Mucosa of descending colon (tissue), 3 donors: Measurements from ENCODE around the gene UBXN10. TPM values are rescaled to one million over a fixed set of nuclear protein-coding genes. Genes with fewer than 3 reads are reported as not detected.

Source experiments
- ATAC-seq: fragments of 200-7000 bp; cut with Tn5 transposase; one replicate; pipeline ENCODE4 v1.9.1; 2020; ENCODE audit warnings: mild to moderate bottlenecking, moderate library complexity
- DNase-seq, 3 donors: peaks; one replicate each; pipeline ENCODE4 v3.0.0-alpha.2; 2020
- H3K36me3 ChIP-seq: fragments of 200-600 bp; one replicate; pipeline ENCODE4 v1.8.0; 2021; ENCODE audit warnings: low read depth, mild to moderate bottlenecking
- H3K4me1 ChIP-seq: fragments of 200-600 bp; one replicate; pipeline ENCODE4 v1.8.0; 2021; ENCODE audit warnings: low read depth, mild to moderate bottlenecking
- H3K4me3 ChIP-seq: fragments of 200-600 bp; one replicate; pipeline ENCODE4 v1.8.0; 2021; ENCODE audit warnings: mild to moderate bottlenecking
- H3K9me3 ChIP-seq: fragments of 200-600 bp; one replicate; pipeline ENCODE4 v1.8.0; 2021; ENCODE audit warnings: mild to moderate bottlenecking
- intact Hi-C, 2 donors: fragments of 100-400 bp; cut with DNase I in 1 of 2; cut with micrococcal nuclease in 1 of 2; formaldehyde crosslinking; loops; one replicate each; pipeline versions ENCODE4 v1.11.0 to v1.11.1; 2022; cut with DNase I, micrococcal nuclease
- total RNA-seq, 3 donors: library from RNA; stranded (reverse); fragmentation: NEBNext Ultra II Directional in 2 of 3; extraction: Animal tissue kit (Norgen Biotek cat#: 25700) in 2 of 3; gene quantifications; one replicate each; pipeline versions ENCODE4 v1.2.1 to v1.2.4, GENCODE V29; 2021 to 2023
- TF ChIP-seq, protein P1 (sequence below): fragments of 200-600 bp; IDR thresholded peaks from one replicate; pipeline ENCODE4 v1.8.0; 2022; ENCODE audit warnings: antibody characterized with exemption, mild to moderate bottlenecking
- donor health status: DM: no; HTN: no; CAD: no; lungs with moderate emphysema.
- donor health status: DM: no; HTN: no; CAD: no.
- donor health status: DM: no; HTN: yes; CAD: no.

UBXN10 gene
- total RNA-seq, 3 donors from 2014 or later, result 5.8 to 15.5 (median 5.8) TPM

DNA sequence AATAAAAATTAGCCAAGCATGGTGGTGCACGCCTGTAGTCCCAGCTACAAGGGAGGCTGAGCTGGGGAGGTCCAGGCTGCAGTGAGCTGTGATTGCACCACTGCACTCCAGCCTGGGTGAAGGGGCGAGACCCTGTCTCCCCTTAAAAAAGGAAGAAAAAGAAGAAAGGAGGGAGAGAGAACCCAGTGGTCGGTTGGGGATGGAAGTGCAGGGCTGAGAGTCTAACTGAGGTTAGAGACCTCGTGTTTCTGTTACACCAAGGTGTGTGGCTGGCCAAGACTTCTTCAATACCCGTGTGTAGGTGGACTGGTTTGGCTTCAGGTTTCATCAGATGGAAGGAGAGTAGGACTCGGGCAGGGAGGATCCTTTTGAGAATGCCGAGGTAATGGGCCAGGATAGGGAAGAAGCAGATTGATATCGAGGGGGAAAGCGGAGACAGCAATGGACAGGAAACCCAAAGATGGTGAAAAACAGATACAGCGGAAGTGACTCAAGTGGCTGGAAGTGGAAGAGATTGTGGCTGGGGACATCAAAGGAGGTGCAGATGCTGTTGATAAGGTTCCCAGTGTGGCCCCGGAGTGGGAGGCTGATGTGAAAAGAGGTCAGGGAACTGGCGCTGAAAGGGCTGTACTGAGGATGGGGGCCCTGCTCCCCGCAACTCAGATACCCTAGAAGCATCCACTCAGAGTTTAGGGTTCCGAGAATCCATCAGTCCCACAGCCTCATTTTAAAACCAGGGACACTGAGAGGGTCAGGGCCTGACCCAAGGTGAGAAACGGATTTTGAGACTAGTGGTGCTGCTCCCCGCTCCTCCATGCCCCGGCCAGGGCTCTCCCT, 681 bp upstream of the UBXN10 start:
- no peak for ATAC-seq
- H3K4me3 ChIP-seq, result peak overlapping the region; percentile 14

DNA sequence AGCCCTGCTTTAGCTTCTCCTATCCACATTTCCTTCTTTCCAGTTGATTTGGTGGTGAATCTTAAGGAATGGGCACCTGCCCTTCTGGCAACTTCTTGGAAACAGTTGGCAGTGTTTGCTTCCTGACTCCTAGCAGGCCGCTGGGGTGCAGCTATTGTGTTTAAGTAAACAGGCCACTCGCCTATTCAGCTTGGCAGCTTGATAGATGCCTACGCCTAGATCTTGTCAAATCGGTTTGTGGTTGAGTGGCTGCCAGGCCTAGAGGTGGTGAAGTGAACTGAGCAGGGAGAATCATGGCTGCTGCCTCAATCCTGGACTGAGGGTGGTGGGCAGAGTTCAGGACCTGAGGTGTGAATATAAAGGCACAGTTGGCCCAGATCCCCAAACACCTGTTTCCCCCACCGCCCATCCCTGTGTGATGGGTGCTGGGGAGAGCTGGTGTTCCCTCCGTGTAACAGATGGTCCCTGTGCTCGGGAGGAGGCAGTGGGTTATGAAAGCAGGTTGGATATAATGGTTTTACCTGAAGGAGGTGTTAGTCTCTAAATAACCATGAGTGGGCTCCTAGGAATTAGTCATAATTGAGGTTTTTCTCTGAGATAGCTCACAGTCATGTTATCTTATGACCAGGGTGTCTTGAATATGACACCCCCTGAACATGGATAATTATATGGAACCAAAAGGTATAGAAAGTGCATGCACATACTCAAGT, 1.4 kb downstream of the UBXN10 start:
- H3K4me3 ChIP-seq, result no peak overlapping the region
- H3K9me3 ChIP-seq, result no peaks in the 10 kb centered on the region
- DNase-seq, result peak; percentile 73 to 85 (median 75)
- no peaks in the 10 kb centered on the region for H3K36me3 ChIP-seq
- TF ChIP-seq, protein P1, sequence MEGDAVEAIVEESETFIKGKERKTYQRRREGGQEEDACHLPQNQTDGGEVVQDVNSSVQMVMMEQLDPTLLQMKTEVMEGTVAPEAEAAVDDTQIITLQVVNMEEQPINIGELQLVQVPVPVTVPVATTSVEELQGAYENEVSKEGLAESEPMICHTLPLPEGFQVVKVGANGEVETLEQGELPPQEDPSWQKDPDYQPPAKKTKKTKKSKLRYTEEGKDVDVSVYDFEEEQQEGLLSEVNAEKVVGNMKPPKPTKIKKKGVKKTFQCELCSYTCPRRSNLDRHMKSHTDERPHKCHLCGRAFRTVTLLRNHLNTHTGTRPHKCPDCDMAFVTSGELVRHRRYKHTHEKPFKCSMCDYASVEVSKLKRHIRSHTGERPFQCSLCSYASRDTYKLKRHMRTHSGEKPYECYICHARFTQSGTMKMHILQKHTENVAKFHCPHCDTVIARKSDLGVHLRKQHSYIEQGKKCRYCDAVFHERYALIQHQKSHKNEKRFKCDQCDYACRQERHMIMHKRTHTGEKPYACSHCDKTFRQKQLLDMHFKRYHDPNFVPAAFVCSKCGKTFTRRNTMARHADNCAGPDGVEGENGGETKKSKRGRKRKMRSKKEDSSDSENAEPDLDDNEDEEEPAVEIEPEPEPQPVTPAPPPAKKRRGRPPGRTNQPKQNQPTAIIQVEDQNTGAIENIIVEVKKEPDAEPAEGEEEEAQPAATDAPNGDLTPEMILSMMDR, result no peak
- intact Hi-C loops, result no loop called here
- ATAC-seq, result peak; percentile 71
- peaks cover 22% of the 10 kb centered on the region for H3K4me1 ChIP-seq

More for the DNA sequence above, 681 bp upstream of the UBXN10 start:
- DNase-seq, result peak in 1 of 3 donors; percentile 29
- H3K9me3 ChIP-seq, result no peaks in the 10 kb centered on the region
- TF ChIP-seq, protein P1, result no peak
- peaks cover 22% of the 10 kb centered on the region for H3K4me1 ChIP-seq
- intact Hi-C loops, result no loop called here
- H3K36me3 ChIP-seq, result no peaks in the 10 kb centered on the region

DNA sequence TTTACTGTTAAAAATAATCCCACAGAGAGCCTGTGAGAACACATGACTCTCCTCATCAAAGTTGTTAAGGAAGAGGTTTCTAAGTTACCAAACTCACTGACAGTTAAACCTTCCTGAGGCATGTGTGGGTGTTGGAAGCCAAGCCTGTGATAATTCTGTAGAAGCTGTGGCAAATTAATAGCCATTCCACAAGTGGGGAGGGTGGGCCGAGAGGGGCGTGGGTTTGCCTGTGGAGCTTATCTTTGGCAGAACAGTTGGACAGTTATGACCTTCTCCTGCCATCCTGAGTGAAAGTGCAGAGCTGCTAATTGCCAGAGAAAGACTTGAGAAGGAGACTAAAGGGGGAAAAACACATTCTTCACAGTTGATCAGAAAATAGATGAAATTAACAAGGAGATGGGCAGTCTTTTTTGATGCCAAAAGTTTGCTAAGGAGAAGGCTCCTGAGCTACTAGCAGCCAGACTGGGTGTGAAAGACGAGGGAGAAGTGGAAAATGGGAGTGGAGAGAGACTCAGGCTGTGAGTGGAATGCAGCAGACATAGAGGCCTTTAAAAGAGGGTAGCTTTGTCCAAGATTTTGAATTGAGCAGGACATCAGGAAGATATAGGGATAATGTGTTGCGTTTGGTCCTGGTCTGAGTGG, 2.0 kb downstream of the UBXN10 start:
- H3K4me3 ChIP-seq, result no peak overlapping the region
- no peaks in the 10 kb centered on the region for H3K36me3 ChIP-seq
- ATAC-seq (no peak), DNase-seq (peak in 1 of 3 donors; percentile 6)
- TF ChIP-seq, protein P1, result no peak
- peaks cover 22% of the 10 kb centered on the region for H3K4me1 ChIP-seq
- no peaks in the 10 kb centered on the region for H3K9me3 ChIP-seq
- intact Hi-C loops, result no loop called here

DNA sequence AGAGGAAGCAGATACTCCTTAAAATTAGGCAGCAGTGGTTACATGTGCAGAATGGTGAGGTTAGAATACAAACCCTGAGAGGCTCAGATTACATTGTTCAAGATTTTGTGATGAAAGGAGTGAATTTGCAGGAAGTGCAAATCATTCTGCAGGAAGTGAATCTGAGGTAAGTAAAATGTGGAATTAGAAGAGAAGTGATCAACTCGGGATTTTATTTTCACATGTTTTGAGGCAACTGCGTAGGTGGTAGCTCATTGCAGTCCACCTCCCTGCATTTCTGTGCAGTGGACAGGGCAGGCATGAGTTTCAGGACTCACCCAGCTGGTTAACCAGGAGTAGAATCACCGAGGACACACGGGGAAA, 2.5 kb downstream of the UBXN10 start:
- TF ChIP-seq, protein P1, result no peak
- intact Hi-C loops, result no loop called here
- DNase-seq, result no peak
- H3K36me3 ChIP-seq, result no peaks in the 10 kb centered on the region
- no peak overlapping the region for H3K4me3 ChIP-seq
- no peaks in the 10 kb centered on the region for H3K9me3 ChIP-seq
- no peak for ATAC-seq
- peaks cover 17% of the 10 kb centered on the region for H3K4me1 ChIP-seq

DNA sequence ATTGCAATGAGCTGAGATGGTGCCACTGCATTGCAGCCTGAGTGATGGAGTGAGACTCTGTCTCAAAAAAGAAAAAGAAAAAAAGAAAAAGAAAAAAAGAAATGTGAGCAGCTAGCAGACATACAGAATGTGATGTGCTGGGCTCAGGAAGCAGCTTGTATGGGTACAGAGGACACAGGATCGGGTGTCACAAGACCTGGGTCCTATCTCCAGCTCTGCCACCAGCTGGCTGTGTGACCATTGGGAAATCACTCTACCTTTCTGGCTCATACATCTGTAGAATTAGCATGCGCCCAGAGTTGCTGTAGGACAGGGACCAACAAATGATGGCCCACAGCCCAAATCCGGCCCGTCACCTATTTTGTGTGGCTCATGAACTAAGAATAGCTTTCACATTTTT, 3.8 kb downstream of the UBXN10 start:
- TF ChIP-seq, protein P1, result no peak
- peaks cover 19% of the 10 kb centered on the region for H3K4me1 ChIP-seq

More for the DNA sequence above, 3.8 kb downstream of the UBXN10 start:
- intact Hi-C loops, result no loop called here
- DNase-seq, result no peak
- Histone ChIP-seq H3K9me3 (no peaks in the 10 kb centered on the region), H3K4me3 (no peak overlapping the region), H3K36me3 (no peaks in the 10 kb centered on the region)
- ATAC-seq, result no peak
